ENCODE data around the gene POLA1.
A peak's percentile ranks its signal among the peaks of the same experiment; 100 is the strongest.

The POLA1 gene

GRCh38 chrX:25013632-25014365 lies 320.1 kb downstream of the POLA1 start:
- no peak for ATAC-seq (ENCODE audit: low read depth)
- H3K27ac ChIP-seq (ENCODE audit: poor library complexity, severe bottlenecking) = no peak overlapping the region
- H3K4me1 ChIP-seq (ENCODE audit: insufficient read depth, poor library complexity, severe bottlenecking) = no peaks in the 10 kb centered on the region
- DNase-seq (ENCODE audit: low spot score) = no peak
- no peak for TF ChIP-seq CTCF (IDR thresholded peaks at IDR 0.05; ENCODE audit: poor library complexity, severe bottlenecking)
- H3K4me3 ChIP-seq (ENCODE audit: severe bottlenecking) = no peak overlapping the region
- H3K36me3 ChIP-seq (ENCODE audit: low read depth) = no peaks in the 10 kb centered on the region
- H3K27me3 ChIP-seq (ENCODE audit: insufficient read depth, poor library complexity, severe bottlenecking) = peaks cover 96% of the 10 kb centered on the region
- H3K9me3 ChIP-seq (ENCODE audit: severe bottlenecking) = no peaks in the 10 kb centered on the region

GRCh38 chrX:25014366-25014838 lies 320.7 kb downstream of the POLA1 start:
- TF ChIP-seq CTCF (IDR thresholded peaks at IDR 0.05; ENCODE audit: poor library complexity, severe bottlenecking) = no peak
- Histone ChIP-seq H3K27ac (ENCODE audit: poor library complexity, severe bottlenecking) (no peak overlapping the region), H3K36me3 (ENCODE audit: low read depth) (no peaks in the 10 kb centered on the region), H3K9me3 (ENCODE audit: severe bottlenecking) (no peaks in the 10 kb centered on the region), H3K4me3 (ENCODE audit: severe bottlenecking) (no peak overlapping the region), H3K27me3 (ENCODE audit: insufficient read depth, poor library complexity, severe bottlenecking) (peaks cover 96% of the 10 kb centered on the region), H3K4me1 (ENCODE audit: insufficient read depth, poor library complexity, severe bottlenecking) (no peaks in the 10 kb centered on the region)
- DNase-seq (ENCODE audit: low spot score) (no peak), ATAC-seq (ENCODE audit: low read depth) (no peak)

GRCh38 chrX:25015486-25016360 lies 322.0 kb downstream of the POLA1 start, which contains the start of gene ARX:
ARX (minus strand) TSS chrX:25015965; CDS start chrX:25015737, 228 bp downstream.
- no peaks in the 10 kb centered on the region for H3K36me3 ChIP-seq (ENCODE audit: low read depth)
- H3K4me3 ChIP-seq (ENCODE audit: severe bottlenecking) = no peak within 1 kb of the TSS
- peaks cover 96% of the 10 kb centered on the region for H3K27me3 ChIP-seq (ENCODE audit: insufficient read depth, poor library complexity, severe bottlenecking)
- H3K4me1 ChIP-seq (ENCODE audit: insufficient read depth, poor library complexity, severe bottlenecking) = no peaks in the 10 kb centered on the region
- peak; percentile 69 for DNase-seq (ENCODE audit: low spot score)
- no peak within 1 kb of the TSS for H3K27ac ChIP-seq (ENCODE audit: poor library complexity, severe bottlenecking)
- TF ChIP-seq CTCF (IDR thresholded peaks at IDR 0.05; ENCODE audit: poor library complexity, severe bottlenecking) = no peak
- peak; percentile 88 for ATAC-seq (ENCODE audit: low read depth)
- H3K9me3 ChIP-seq (ENCODE audit: severe bottlenecking) = no peaks in the 10 kb centered on the region

- Histone ChIP-seq H3K27me3 (ENCODE audit: insufficient read depth, poor library complexity, severe bottlenecking) (peaks cover 96% of the 10 kb centered on the region), H3K27ac (ENCODE audit: poor library complexity, severe bottlenecking) (no peak overlapping the region), H3K4me1 (ENCODE audit: insufficient read depth, poor library complexity, severe bottlenecking) (no peaks in the 10 kb centered on the region), H3K9me3 (ENCODE audit: severe bottlenecking) (no peaks in the 10 kb centered on the region), H3K4me3 (ENCODE audit: severe bottlenecking) (no peak overlapping the region), H3K36me3 (ENCODE audit: low read depth) (no peaks in the 10 kb centered on the region)
- DNase-seq (ENCODE audit: low spot score) = no peak
- ATAC-seq (ENCODE audit: low read depth) = no peak
- TF ChIP-seq CTCF (IDR thresholded peaks at IDR 0.05; ENCODE audit: poor library complexity, severe bottlenecking) = no peak
Observed at GRCh38 chrX:25016361-25016671, 322.6 kb downstream of the POLA1 start.
